OCI-LY3 (cell line): Measurements from ENCODE around the gene PKLR.

Source experiments
- H2AFZ ChIP-seq: fragments of 200-600, 300-600 bp; shearing (Covaris generic); 2 replicates; pipeline ENCODE4 v1.6.0; 2014; ENCODE audit warnings: antibody characterized with exemption, low read depth, low read length
- H3K27ac ChIP-seq: fragments of 200-600, 300-600 bp; sonication (generic); 2 replicates; pipeline ENCODE4 v1.5.1; 2014; ENCODE audit warnings: mild to moderate bottlenecking, low read length, moderate library complexity, mixed read lengths
- H3K27me3 ChIP-seq: fragments of 200-600, 300-600 bp; sonication (generic); 2 replicates; pipeline ENCODE4 v1.6.1; 2014; ENCODE audit warnings: low read depth, low read length, mixed read lengths
- H3K36me3 ChIP-seq: fragments of 200-600, 300-600 bp; sonication (generic); replicated peaks from 2 replicates; pipeline ENCODE3; 2014; ENCODE audit warnings: low read depth, low read length, mixed read lengths
- H3K4me1 ChIP-seq: fragments of 300-600, 200-600 bp; sonication (generic); 2 replicates; pipeline ENCODE4 v1.6.1; 2014; ENCODE audit warnings: low read length, mixed read lengths
- H3K4me2 ChIP-seq: fragments of 200-600, 300-600 bp; sonication (generic); 2 replicates; pipeline ENCODE4 v1.6.1; 2014; ENCODE audit warnings: low read length, mixed read lengths
- H3K4me3 ChIP-seq: fragments of 300-600, 200-600 bp; sonication (generic); 2 replicates; pipeline ENCODE4 v1.5.1; 2014; ENCODE audit warnings: antibody characterized with exemption, mild to moderate bottlenecking, low read length, moderate library complexity
- H3K79me2 ChIP-seq: fragments of 300-600, 200-600 bp; shearing (Covaris generic); 2 replicates; pipeline ENCODE4 v1.6.1; 2014; ENCODE audit warnings: mild to moderate bottlenecking, low read length, mixed read lengths
- H3K9ac ChIP-seq: fragments of 300-600, 200-600 bp; shearing (Covaris generic); 2 replicates; pipeline ENCODE4 v1.6.0; 2014; ENCODE audit warnings: mild to moderate bottlenecking, low read length, moderate library complexity
- H3K9me3 ChIP-seq: fragments of 200-600, 300-600 bp; shearing (Covaris generic); 2 replicates; pipeline ENCODE4 v1.6.1; 2014; ENCODE audit warnings: low read length, mixed read lengths; ENCODE audit not compliant: insufficient read depth
- H4K20me1 ChIP-seq: fragments of 200-600, 300-600 bp; sonication (generic); 2 replicates; pipeline ENCODE4 v1.6.1; 2016; ENCODE audit warnings: low read length, mixed read lengths; ENCODE audit not compliant: insufficient read depth
- CTCF ChIP-seq: fragments of 200-600, 300-600 bp; sonication (generic); IDR thresholded peaks from 2 replicates; pipeline ENCODE4 v1.5.1; 2014; ENCODE audit warnings: antibody characterized with exemption, low read length, low read depth
- EZH2phosphoT487 ChIP-seq: fragments of 200-600 bp; shearing (Covaris generic); IDR thresholded peaks from 2 replicates; pipeline ENCODE4 v1.6.1; 2018; ENCODE audit warnings: antibody characterized with exemption, mixed run types, low read depth

The PKLR gene

DNA sequence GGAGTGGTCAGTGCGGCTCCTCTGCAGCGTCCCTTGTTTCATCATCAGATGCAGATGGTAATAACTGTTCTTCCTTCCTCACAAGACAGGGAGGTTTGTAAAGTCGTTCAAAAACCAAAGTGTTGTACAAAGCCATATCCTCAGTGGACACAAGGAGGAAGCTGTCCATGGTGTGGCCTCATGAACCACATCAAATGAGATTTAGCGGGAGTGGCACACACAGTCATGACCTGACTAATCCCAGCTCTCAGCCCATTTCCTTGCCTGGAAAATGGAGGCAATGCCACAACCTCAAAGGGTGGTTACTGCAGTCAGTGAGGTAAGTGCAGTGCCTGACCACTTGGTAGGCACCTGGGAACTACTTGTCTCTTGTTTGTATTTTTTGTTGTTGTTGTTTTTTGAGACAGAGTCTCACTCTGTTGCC is 59.4 kb downstream of the PKLR start:
- Histone ChIP-seq H3K79me2 (peaks cover 8% of the 10 kb centered on the region), H2AFZ (no peak overlapping the region)

DNA sequence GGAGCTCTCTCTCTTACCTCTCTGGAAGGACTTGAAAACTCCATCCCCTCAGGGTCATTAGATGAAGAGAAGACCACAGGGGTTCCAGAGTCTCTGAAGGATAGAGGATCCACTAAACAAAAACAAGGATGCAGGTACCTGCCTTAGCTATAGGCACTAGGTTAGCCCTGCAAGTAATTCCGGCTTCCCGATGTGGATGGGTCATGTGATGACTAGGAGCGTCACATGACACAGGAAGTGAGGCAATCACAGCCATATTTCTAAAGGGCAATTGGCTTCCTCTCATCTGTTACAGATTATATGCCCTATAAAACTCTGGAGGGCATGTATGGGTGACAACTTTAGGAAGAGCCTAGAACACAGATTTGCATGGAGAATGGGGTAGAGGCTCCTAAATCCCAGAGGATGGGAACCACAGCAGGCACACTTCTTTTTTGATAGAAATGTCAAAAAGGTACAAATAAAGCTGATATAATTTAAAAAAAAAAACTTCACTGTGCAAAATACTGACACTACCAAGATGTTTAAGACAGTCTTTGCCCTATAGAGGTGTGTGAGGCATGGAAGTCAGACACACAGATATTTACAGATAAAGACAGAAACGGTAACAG is 60.1 kb downstream of the PKLR start:
- no peaks in the 10 kb centered on the region for H3K27me3 ChIP-seq
- no peak overlapping the region for H3K27ac ChIP-seq
- H3K4me2 ChIP-seq: peak overlapping the region; percentile 63
- no peaks in the 10 kb centered on the region for H3K36me3 ChIP-seq
- H3K9me3 ChIP-seq: no peaks in the 10 kb centered on the region
- peaks cover 8% of the 10 kb centered on the region for H3K79me2 ChIP-seq
- TF ChIP-seq EZH2phosphoT487 (no peak), CTCF (no peak)
- peak overlapping the region; percentile 75 for H3K4me3 ChIP-seq
- H3K4me1 ChIP-seq: peaks cover 27% of the 10 kb centered on the region
- H4K20me1 ChIP-seq: no peaks in the 10 kb centered on the region
- 0 out of 2 replicates have a peak overlapping the region, but pooled peaks have one; percentile 17 for H3K9ac ChIP-seq
- peak overlapping the region; percentile 70; the same call in 1 of the 2 replicates for H2AFZ ChIP-seq

More for the DNA sequence above, 59.4 kb downstream of the PKLR start:
- no peaks in the 10 kb centered on the region for H3K9me3 ChIP-seq
- H3K9ac ChIP-seq: no peak overlapping the region
- H4K20me1 ChIP-seq: no peaks in the 10 kb centered on the region
- H3K4me1 ChIP-seq: peaks cover 27% of the 10 kb centered on the region
- no peak overlapping the region for H3K27ac ChIP-seq
- H3K27me3 ChIP-seq: no peaks in the 10 kb centered on the region
- H3K4me2 ChIP-seq: peak overlapping the region; percentile 63; the same call in 1 of the 2 replicates
- no peak overlapping the region for H3K4me3 ChIP-seq
- TF ChIP-seq CTCF: no peak
- no peak for TF ChIP-seq EZH2phosphoT487
- peaks cover 3% of the 10 kb centered on the region for H3K36me3 ChIP-seq
